Activated CD8-positive, alpha-beta memory T cell treated with anti-CD3 and anti-CD28 coated beads, Interleukin-2, amount 50 U/mL, for 48 hours (primary cell): ENCODE measurements around the gene YEATS2.

ENCODE experiments used
- DNase-seq: peaks from one replicate; pipeline ENCODE4 v3.0.0-alpha.2; 2020

The YEATS2 gene

DNA sequence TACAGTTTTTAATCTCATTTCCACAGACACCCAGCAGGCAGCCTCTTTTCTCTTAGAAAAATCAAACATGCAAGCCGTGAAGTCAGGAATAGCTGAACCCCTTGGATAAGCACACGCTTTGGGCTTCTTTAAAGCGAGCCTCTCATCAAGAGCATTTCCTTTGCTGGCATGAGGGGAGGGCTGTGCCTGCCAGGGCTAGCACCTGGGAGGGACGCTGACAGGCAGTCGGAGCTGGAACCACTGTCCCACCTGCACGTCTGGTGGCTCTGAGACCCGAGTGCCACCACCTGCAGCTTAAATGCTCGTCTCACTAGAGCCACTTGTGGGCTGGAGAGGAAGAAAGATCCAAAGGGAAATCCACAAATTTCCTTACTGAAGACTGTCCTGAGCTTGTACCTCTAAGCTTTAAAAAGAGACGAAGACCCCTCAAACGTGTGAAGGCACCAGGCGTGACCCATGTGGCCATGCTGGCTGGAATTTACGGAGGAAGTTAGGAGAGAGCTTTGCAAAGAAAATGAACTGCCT is 118.4 kb downstream of the YEATS2 start:
- DNase-seq: no peak

DNA sequence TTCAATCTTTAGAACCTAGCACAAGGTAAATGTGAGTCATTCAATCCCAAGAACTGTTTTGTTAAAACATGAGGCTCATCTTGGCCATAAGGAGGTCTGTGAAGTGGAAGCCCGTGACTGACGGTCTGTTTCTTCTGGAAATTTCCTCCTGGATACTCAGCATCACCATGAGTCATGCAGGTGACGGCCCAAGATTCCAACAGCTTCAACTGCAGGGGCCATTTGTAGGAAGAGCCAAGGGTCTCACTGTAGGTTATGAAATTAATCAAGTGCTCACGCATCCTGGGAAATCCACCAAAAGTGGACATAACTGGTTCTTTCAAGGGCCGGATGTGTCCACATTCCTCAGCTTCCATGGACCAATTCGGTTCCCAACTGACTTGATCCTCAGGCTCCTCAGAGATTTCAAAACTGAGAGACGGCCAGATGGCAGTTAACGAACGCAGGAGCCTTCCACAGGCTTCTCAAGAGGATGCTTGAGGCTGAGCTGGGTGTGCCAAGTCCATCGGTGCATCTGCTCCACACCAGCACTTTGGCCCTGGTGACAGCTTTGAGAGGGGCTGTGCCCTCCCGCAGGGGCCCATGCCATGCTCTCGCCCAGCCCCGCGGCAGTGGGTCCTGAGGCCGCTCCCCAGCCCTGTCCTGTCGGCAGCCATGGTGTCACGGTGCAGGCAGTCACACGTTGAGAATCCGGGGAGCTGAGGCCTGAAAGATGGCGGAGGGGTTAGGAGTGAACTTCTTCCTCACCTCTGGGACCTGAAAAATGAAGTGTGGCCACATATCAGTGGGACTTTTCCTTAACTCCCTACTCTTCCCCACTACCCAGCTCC is 119.3 kb downstream of the YEATS2 start:
- no peak for DNase-seq

DNA sequence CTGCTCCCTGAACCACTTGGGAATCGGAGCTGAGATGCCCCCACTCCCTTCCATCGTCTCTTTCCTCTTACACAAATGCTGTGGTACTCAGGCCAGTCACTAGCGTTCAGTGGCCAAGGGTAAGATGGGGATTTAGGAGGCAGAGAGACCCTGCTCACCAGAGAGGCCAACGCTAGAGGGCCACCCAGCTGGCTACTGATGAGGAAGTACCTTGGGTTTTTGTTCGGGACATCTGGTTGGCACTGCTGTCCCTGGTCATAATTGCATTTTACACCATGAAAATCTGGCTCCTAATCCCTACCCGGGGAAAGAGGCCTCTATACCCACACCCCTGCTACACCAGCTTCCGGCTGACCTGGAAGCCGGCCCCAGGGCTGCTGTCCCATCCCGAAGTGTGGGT is 120.0 kb downstream of the YEATS2 start:
- no peak for DNase-seq

DNA sequence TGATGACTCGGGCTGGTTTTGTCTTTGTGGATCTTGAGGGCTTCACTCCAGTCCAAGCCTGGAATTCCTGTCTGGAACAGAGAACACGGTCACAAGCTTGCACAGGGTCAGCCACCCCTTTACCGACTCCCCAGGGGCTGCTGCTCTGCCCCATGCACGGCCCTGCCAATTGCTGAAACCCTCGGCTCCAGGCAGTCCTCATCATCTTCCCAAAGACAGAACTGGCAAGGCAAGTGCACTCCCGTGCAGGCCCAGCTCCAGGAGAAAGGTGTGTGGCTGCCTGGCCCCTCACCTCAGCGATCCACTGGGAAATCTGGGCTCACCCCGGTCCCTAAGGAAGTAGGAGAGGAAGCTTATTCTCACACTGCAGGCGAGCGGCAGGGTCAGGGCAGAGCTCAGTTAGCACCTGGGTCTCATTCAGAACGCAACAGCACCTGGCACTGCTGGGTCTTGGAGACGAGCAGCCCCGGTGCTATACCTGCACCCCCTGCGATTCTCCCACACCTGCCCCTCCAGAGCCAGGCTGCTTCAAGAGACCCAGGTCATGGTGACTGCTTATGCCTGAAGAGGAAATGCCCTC is 120.5 kb downstream of the YEATS2 start:
- DNase-seq: no peak

DNA sequence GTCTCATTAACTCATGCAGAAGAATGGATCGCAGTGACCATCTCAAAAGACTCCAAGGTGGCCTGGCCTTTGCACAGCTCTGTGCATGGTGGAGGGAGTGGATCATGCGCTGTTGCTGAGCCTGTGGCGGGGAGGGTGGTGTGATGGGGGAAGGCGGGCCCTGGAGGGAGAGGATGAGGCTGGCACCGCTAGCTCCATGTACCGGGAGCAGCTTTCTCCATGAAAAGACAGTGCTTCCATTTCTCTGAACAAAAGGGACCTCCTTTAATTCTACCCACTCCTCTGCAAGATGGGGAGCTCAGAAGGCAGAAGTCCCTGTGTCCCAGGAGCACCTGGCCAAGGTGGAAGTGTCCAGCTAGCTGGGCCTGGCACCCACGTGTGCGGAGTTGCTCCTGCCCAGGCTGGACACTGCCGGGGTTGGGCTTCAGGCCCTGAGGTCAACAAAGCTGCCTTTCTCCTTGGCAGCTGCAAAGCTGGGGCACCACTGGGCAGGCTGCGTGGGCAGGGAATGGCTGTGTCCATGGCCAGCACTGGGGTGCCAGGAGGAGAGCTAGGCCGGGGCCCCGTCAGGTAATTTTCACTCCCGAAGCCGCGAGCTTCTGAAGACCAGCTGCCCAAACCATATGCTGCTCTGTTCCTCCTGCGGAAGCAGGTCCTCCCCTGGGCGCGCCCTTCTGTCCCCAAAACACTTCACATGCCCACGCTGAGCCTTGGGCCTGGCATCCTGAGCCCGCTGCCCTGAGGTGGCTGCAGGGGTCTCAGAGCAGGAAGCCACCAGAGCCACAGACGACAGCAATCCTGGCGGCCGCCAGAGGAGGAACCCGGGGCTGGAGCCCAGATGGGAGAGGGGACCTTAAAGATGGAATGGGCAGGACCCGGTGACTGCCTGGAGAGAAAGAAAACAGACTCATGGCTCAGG is 121.4 kb downstream of the YEATS2 start:
- no peak for DNase-seq

DNA sequence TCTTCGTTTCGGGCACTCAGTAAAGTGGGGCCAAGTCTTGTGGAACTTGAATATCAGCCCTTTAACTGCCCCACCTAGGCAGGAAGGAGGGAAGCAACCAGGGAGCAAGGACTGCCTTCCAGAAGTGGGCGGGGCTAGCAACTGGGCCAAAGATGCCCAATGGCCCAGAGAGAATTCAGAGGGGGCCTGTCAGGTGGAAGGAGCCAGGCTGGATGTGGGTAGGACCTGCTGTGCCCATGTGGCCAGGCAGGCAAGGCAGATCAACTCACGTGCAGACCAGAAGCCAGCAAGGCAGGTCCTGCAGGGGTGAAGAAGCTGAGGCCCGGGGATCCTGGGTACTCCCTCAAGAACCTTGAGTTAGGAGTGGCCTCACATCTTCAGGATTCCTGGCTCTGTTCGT is 122.2 kb downstream of the YEATS2 start:
- no peak for DNase-seq

DNA sequence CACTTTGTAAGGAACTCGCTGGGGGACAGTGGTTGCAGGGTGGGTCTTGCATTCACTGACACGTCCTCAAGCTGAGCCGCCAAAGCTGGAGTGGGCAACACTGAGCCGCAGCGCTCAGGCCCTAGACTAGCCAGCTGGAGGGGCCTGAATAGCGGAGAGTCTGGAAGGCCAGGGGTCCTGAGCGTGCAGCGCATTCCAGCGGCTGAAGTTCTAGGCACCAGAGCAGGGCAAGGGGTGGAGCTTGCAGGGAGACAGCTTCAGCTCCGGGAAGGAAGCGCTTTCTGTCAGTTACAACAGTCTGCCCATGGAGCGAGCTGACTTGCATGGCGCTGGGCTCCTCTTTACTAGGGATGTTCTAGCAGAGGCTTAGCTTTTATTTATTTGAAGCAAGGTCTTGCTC is 125.0 kb downstream of the YEATS2 start:
- no peak for DNase-seq

DNA sequence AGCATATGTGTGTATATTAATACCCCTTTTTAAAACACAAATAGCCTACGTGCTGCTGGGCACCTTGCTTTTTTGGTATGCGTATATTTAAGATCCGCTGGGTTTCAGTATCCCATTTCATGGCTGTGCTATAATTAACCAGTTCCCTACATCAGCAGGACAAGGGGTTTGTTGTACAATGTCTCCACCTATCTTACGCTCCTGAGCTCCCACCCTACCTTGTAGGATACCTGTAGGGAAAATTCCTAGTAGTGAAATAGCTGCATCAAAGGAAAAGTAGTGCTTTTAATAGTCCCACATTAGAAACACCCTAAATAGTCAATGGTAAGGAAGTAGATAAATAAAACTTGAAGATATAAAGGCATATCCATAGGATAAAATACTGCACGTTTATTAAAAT is 126.4 kb downstream of the YEATS2 start:
- DNase-seq: no peak

DNA sequence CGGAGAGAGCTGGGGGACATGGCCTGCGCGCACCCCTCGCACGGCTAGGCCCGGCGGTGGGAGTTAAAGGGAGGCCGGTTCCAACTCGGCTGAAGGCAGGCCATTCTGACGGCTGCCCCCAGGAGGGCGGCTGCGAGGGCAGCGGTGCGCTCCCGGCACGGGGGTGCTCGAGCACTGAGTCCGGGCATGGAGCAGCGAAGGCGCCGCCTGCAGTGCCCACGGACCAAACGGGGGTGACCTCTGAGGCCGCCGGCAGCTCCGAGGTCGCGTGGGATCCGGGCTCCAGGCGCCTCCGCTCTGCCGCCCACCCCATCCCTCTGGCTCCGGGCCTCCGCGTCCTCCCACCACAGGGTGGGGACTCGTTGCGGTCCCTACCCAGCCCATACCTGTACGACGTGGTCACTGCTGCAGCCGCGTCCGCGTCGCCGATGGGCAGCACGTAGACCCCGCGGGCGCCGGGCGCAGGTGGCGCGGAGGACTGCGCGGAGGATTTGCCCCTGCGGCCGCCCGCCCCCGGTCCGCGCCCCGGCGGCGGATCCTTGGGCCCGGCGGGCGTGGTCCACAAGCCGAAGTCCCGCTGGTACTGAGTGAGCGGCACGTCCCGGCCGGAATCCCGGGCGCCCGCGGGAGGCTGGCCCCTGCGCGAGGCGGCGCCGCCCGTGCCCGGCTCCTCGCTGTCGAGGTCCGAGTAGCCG is 127.3 kb downstream of the YEATS2 start:
- DNase-seq: peak; percentile 64

DNA sequence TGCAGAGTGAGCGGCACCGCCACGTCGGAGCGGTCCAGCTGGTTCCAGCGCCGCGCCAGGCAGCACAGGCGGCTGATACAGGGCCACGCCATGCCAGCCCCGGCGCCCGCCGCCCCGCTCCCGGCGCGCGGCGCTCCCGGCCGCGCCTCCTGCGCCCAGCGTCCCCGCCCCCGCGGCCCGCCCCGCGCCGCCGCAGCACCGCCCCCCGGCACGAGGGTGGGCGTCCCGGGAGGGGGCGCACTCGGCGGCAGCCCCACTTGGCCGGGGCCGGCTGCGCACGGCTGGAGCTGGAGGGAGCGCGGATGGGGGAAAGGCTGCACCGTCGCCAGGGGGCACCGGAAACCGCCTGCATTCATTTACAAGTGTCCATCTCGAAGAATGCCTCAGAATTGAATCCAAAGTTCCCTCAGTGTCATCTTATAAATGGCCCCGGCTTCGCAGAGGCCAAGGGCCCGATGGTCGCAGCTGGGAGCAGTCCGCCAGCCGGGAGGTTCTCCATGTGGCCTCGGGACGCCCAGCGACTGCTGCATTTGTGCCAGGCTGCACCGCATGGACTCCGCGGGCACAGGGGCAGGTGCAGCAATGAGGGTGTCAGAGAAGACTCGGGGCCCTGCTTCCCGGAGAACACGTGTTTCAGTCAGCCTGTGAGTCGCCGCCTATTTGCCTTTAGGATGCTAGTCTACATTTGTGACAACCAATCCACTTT is 128.0 kb downstream of the YEATS2 start, which contains the start of gene MAP6D1:
Gene MAP6D1 (minus strand): TSS at position 122 of the 706 bp plus-strand sequence. CDS start 30 bp downstream, at position 92.
- peak; percentile 78 for DNase-seq

DNA sequence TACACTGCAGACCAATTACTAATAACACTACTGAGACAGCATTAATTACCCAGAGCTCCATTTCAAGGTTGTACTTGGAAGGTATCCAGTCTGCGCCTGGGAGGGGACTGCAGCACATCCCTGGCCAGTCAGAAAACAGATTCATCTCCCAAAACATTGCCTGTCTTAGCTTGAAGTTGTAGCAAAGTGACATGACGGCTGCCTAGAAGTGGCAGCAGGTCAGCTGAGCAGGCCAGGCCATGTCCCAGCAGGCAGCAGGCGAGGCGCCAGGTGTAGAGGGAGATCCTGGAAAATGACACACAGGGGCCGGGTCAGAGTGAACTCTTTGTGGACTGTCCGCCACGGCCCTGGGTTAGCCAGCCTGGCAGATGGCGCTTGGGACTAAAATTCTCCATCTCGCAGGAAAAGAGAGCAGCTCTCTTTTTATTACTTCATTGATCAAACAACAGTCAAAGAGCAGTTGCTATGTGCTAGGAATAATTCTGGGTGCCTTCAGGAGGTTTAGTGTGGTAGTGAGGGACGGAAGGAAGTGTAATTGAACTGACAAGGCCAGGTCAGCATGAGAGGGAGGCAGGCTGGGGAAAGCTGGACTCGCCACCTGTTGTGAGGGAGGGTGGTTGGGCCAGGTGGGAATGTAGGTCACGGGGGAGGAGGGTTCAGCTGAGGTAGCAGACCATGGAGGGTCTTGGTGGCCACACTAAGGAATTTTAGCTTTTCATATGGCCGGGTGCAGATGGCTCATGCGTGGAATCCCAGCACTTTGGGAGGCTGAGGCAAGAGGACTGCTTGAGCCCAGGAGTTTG is 129.1 kb downstream of the YEATS2 start:
- DNase-seq: peak; percentile 41

DNA sequence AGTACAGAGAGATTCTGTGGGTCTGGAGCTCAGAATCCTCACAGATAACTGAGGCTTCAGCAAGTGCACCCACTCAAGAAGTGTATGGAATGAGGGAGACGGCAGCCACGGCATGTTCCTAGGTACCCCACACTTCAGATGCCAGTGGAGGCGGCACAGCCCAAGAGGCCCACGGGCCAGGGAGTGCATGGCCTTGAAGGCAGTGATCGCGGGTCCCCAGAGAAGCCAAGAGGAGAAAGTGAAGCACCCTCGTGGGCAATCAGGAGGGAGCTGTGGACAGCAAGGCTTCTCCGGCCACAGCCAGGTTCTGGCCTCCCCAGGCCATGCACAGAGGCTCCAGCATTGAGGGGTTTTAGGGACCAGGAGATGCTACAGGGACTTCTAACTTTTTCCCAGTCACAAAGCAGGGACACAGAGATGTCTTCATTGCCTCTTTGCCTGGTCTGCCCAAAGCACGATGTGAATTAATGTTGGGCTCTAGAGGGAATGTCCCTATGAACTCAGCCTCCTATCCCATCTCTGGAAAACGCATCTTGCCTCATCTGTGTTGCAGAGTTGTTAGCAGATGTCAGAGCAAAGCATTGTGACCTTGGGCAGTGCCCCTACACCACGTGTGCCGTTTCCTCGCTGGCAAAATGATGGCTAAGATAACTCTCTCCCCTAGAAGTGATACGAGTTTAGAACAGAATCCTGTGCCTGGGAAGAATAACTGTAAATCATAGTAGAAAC is 130.4 kb downstream of the YEATS2 start:
- DNase-seq: no peak

DNA sequence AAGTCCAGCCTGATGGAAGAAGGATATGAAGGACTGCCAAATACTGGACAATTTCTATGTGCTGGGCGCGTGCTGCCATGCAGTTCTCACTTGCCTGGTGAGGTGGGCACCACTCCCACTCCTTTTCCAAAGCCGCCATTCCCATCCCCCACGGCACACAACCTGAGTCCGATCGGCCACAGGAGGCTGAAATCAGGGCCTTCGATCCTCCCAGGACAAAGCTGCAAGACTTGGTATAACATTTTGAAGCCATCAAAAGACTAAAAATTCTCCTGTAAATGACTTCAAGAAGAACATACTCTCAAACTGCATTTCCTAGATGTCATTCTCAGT is 130.9 kb downstream of the YEATS2 start:
- no peak for DNase-seq

DNA sequence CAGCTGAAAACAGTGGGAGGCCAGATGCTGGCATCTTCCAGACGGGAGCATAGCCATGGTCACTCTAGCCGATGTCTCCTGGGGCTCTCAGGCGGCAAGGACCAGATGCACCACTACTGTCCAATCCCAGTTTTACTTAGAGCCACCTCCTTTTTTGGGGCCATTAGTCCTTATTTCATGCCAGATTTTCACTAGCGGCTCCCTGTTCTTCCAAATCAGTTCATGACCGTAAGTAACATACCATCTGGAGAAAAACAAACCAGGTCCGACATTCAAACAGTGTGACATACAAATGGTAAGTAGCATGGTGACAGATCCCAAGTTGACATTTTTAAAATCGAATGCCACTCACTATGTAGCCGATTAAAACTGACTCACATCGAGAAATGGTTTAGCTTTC is 131.9 kb downstream of the YEATS2 start:
- DNase-seq: no peak

DNA sequence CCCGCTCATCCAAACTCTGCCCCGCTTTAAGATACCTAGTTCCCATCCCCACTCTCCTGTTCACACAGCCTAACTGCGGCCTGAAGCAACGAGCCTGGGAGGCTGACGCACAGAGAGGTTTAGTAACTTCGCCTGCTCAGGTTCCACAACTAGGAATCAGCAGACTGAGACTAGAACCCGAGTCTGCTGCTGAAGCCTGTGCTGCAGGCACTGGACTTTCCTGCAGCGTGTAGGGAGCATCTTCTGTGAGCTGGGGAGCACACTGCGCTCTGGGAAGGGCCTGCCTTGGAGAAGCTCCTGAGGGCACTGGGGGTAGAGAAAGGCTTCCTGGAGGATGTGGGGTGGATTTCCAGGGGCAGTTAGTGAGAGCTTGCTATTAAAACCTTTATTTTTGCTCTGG is 132.6 kb downstream of the YEATS2 start:
- no peak for DNase-seq

DNA sequence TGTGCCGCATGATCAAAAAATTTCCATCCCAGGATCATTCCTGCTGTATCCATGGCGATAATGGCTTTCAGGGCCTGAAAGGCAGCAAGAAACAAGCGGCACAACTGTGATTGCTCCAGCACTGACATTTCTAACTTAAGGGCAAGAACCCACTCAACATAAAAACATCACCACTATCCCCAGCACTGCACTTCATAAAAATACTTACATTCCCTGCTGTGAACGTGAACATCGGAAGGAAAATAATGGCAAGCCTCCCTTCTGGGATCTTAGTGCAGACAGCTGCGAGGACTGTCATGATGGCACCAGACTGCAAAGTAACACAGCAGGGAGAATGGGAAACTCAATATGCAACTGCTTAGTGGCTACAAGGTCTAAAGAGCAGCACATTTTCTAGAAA is 135.9 kb downstream of the YEATS2 start:
- DNase-seq: no peak

DNA sequence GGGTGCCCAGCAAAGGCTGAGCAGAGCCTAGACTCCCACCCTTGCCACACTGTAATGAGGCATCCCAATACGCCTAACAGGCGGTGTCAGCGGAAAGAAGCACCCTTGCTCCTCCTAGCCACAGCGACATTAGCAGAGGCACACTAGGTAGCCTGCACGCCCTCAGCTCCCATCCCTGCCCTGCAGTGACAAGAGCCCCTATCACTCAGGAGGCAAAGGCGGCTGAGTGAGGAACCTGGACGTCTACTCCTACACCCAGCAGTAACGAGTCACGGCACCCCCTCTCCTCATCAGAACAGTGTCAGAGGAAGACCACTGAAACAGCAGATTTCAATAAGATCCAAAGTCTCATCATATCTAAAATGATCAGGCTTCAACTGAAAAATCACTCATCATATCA is 139.8 kb downstream of the YEATS2 start:
- DNase-seq: no peak

DNA sequence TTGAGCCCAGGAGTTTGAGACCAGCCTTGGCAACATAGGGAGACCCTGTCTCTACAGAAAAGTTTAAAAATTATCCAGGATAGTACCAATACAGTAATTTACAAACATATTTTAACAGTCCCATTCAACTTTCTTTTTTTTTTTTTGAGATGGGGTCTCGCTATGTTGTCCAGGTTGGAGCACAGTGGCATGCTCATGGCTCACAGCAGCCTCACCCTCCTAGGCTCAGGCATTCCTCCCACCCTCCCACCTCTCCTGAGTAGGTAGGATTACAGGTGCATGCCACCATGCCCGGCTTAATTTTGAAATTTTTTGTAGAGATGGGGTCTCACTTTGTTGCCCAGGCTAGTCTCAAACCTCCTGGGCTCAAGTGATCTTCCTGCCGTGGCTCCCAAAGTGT is 140.3 kb downstream of the YEATS2 start:
- no peak for DNase-seq

DNA sequence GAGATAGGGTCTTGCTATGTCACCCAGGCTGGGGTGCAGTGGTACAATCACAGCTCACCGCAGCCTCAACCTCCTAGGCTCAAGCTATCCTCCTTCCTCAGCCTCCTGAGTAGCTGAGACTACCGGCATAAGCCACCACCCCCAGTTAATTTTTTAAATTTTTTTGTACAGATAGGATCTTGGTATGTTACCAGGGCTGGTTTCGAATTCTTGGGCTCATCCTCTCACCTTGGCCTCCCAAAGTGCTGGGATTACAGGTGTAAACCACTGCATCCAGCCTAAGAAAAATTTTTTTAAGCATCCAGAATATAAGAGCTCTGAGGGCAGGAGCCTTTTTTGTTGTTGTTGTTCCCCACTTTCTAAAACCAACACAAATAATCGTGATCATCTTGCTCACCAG is 142.2 kb downstream of the YEATS2 start:
- no peak for DNase-seq

DNA sequence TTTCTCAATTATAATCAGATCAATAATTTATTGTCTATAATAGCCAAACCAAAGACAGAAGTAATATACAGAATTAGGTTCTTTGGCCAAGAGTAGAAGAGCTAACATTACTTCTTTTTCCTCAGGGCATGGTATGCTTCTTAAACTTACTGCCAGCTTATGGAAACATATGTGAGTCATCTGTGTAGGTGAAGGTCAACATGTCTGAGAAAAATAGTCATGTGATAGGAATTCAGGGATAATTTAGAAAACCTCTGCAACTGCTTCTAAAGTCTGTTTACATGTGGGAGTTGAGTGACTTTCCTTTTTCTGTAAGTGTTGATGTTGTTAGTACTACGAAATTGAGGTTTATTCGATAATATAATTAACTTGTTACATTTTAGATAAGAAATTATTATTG is 147.0 kb downstream of the YEATS2 start:
- DNase-seq: no peak

DNA sequence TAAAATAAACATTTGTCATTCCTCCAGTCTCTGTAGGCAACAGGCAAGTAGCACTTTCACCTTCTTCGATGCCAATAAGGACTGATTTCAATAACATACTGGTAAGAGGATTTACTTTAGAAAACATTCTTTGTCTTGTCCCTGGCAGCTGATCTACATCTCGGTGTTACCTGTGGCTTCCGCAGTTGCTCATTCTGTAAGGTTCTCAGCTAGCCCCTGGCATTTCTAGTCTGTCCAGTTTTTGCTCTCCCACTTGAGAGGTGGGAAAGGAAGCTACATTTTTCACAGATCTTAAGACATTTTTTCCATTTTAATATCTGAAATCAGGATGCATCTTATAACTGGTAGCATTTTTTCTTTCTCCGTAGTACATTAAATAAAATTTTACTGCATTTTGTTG is 147.5 kb downstream of the YEATS2 start:
- no peak for DNase-seq
